NCI-H187 (cell line): ENCODE results near the gene NDUFAB1.
"Not testable (repeated sequence)": the region's sequence is repeated elsewhere in the genome, so short reads cannot be mapped to it uniquely, and the experiment has no call there.

Experiments
- DNase-seq, 2 experiments: peaks; one replicate each; lab custom pipeline; 2025; lab: John Stamatoyannopoulos, UW

NDUFAB1 gene

DNA sequence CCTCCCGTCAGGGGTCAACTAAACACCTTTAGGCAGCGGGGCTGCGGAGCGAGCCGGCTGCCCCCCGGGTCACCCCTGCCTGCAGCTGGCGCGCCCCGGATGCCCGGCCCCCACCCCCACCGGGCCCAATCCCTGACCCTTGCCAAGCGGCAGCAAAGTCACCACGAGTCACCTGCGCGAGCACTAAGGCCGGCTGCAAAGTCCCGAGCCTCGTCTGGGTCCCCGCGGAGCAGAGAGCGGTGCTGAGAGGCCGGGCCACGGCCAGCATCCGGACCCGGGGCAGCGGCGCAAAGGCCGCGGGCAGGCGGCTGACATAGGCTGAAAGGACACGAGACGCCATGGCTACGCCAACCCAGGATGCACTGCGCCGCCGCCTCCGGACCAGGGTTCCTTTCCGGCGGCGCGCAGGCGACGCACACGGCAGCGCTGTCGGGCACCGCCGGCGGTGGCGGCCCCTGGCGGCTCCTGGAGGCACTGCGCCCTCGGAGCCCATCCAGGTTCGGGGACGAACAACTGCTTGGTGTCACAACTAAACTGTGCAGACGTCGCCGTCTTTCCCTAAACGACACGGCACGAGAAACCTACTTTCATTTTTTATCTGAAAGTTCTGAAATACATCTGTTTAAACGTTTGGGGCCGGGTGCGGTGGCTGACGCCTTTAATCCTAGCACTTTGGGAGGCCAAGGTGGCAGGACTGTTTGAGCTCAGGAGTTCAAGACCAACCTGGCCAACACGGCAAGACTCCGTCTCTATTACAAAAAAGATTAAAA is at the start of gene NDUFAB1:
TSS of gene NDUFAB1 (minus strand) at position 366 of the 770 bp plus-strand sequence. CDS start at position 340, 26 bp downstream.
- DNase-seq: peak; percentile 41 to 73

DNA sequence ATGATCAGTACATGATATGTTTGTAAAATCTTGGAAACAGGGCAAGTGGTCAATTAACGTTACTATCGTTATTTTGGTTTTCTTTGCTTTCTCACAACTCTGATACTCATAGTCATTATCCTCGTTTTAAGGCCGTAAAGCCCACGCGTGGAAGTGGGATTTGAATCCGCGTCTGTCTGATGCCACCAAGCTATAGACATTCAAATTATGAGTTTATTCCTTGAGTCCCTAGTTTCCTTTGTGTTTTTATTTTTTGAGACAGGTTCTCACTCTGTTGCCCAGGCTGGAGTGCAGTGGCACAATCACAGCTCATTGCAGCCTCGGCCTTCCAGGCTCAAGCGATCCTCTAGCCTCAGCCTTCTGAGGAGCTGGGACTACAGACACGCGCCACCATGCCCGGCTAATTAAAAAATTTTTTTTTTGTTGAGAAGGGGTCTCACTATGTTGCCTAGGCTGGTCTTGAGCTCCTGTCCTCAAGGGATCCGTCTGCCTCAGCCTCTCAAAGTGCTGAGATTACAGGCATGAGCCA is 46.2 kb upstream of the NDUFAB1 start:
- DNase-seq: no peak

DNA sequence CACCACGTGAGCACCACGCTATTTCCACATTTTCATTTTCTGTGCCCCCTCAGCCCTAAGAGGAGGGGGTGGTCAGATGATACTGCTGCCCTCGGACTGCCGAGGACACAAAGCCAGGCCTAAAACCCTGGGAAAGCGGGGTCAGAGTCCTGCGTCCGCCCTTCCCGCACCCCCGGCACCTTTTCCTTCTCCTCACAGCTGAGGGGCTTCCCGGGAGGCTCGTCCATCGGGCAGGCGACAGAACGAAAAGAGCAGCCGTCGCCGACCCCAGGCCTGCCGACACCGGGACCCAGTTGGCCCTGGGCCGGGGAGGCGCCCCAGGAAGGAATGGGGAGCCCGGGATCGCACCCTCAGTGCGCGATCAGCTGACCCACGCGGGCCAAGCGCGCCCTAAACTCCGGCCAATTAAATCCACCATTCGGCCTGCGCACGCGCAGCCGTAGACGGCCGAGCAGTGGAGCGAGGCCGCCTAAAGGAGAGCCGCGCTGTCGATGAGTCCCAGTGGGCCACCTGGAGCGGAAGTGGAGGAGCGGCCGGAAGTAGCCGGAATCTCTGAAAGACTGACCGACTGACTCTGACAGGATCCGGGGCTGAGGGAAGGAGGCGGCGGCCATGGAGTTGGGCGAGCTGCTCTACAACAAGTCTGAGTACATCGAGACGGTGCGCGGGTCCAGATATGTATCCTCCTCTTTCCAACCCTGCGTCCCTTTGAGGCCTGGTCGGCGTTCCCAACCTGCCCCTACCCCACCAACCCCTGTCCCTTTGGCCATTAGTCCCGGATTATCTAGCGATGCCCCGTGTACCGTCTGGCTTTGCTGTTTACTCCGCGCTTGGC is 45.0 kb upstream of the NDUFAB1 start, which contains the start of the genes DCTN5 and PALB2:
TSS of gene DCTN5 (plus strand) at position 536 of the 835 bp plus-strand sequence. CDS start at position 613, 77 bp downstream.
TSS of gene PALB2 (minus strand) at position 380 of the 835 bp plus-strand sequence. CDS start at position 227, 153 bp downstream.
- DNase-seq: peak; percentile 65 to 81

DNA sequence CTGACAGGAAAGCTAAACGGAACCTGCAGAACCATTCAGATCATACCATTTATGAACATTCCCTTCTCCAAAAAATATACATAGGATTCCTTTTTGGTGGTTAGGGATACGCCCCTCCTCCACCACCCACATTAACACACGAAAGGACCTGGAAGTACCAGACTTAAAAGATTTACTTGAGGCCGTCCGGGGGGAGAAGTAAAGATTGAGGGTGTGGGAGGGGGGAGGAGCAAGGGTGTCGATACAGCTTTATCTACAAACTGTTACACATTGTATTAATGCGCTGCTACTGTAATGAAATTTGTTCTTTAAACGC is 44.5 kb upstream of the NDUFAB1 start:
- DNase-seq: no peak

DNA sequence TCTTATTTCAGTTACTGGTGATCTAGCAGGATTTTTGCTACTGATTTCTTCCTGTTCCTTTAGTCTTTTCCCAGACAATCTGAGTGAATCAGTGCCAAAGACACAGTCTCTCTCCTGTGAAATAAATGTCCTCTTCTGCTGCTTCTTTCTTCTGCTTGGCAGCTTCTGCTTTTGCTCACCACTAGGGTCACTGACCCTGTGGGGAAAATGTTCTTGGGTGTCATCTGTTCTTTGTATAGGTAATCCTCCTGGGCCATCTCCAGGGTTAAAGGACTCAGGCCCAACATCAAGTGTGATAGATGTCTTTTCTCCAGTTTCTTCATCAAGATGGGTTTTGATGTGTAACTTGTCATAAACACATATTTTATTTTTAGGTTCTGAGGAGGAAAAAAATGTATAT is 39.8 kb upstream of the NDUFAB1 start:
- no peak for DNase-seq

DNA sequence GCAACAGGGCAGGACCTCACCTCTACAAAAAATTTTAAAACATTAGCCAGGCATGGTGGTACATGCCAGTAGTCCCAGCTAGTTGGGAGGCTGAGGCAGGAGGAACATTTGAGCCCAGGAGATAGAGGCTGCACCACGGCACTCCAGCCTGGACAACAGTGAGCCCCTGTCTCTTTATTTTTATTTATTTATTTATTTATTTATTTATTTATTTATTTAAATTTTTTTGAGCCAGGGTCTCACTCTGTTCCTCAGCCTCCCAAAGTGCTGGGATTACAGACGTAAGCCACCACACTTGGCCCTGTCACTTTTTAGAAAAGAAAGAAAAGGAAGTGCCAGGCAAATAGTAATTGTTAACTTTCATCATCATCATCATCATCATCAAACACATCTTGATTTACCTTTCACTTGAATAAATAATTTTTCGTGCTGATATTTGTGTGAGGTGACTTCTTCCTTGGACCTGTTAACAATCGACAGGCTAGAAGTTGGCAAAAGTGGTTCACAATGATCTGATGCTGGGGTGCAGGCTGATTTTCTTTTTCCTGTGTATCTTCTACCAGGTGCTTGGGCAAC is 38.4 kb upstream of the NDUFAB1 start:
- no peak for DNase-seq

DNA sequence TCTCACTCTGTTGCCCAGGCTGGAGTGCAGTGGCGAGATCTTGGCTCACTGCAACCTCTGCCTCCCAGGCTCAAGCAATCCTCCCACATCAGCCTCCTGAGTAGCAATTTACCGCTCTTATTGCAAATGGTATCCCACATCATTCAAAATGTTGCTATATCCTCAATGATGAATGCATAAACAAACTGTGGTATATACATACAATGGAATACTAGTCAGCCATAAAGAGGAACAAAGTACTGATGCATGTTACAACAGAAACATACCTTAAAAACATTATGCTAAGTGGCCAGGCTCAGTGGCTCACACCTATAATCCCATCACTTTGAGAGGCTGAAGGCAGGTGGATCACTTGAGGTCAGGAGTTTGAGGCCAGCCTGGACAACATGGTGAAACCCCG is 35.8 kb upstream of the NDUFAB1 start:
- DNase-seq: not testable (repeated sequence)

DNA sequence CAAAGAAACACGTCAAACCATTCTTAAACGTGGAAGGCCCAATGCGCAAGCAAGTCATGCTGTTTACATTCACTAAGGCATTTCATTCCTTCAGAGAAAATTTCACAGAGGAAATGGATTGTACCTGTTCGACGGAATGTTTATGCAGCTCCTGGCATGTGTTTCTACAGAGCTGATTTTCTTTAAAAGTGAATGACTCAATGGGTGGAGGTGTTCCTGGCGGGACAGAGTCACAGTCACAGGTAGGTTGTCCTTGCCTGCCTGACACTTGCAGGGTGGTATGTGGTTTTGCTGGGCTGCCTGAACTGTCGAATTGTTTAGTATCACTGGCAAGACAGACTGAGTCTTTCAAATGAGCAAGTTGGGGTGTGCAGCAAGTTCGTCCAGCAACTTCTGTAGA is 33.4 kb upstream of the NDUFAB1 start:
- DNase-seq: no peak

DNA sequence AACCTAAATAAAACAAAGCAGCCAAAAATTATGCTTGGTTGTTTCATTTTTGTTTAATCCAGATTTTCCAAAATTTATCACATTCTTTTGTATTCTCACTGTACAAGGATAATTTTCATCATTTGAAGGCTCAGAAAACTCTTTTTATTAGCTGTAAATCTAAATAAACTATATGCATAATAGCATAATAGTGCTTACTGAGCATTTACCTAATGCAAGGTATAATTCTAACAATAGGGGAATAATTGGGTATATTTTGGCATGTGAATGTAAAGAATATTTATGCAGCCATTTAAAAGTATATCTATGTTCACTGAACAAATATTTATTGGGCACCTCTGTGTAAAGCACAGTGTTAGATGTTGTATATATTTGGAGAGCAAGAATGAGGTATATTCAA is 28.0 kb upstream of the NDUFAB1 start:
- DNase-seq: no peak

DNA sequence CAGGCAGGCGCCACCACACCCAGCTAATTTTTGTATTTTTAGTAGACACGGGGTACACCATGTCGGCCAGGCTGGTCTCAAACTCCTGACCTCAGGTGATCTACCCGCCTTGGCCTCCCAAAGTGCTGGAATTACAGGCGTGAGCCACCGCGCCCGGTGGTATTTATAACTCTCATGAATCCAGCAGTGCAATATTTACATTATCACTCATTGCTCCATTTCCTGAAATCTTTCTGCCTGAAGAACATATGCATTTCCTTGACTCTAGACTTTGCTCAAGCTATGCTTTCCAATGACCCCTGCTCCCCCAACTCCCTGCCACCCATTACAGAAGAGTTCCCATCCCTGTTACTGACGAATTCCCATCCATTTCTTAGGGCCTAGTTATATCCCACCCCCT is 19.7 kb upstream of the NDUFAB1 start:
- DNase-seq: no peak

DNA sequence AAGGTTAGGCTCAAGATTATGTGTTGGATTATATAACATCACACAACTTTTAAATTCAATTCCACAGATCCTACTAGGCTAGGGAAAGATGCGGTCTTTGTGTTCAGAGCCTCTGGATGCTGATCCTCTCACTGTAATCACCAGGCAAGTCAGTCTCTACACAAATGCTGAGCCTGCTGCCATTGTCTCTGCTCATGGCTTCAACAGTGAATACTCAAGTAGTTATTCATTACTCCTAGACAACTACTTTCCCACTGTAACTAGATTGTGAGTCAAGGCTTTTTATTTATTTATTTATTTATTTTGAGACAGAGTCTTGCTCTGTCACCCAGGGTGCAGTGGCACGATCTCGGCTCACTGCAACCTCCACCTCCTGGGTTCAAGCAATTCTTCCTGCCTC is 15.8 kb upstream of the NDUFAB1 start:
- DNase-seq: no peak

DNA sequence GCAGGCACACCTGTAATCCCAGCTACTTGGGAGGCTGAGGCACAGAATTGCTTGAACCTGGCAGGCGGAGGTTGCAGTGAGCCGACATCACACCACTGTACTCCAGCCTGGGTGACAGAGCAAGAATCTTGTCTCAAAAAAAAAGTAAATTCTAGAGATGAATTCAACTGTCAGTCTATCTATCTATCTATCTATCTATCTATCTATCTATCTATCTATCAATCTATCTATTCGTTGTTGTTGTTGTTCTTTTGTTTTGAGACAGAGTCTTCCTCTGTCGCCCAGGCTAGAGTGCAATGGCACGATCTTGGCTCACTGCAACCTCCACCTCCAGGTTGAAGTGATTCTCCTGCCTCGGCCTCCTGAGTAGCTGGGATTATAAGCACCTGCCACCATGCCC is 14.8 kb upstream of the NDUFAB1 start:
- not testable (repeated sequence) for DNase-seq

DNA sequence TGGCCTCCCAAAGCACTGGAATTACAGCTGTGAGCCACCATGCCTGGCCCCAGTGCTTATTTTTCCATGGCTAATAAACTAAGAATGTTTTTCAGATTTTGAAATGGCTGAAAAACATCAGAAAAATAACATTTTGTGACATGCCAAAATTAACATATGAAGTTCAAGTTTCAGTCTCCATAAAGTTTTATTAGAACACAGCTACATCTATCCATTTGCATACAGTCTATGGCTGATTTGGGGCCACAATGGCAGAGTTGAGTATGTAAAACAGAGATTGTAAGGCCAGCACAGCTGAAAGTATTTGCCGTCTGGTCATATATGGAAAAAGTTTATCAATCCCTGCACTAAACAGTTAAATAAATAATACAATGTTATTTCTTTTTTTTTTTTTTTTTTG is 13.8 kb upstream of the NDUFAB1 start:
- no peak for DNase-seq

DNA sequence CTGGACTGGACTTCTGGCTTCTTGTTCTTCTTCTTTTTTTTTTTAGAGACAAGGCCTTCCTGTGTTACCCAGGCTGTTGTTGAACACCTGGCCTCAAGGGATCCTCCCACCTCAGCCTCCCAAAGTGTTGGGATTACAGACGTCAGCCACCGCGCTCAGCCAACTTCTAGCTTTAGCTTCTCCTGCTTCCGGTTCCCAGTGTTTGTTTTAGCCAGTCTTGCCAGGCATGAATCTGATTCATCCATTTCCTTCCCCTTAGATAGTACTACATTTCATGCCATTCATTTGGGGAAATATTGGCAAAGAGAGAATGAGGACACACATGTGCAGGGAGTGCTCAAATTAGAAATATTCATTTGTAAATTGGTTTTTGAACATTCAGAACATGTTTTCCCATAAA is 12.1 kb upstream of the NDUFAB1 start:
- no peak for DNase-seq

DNA sequence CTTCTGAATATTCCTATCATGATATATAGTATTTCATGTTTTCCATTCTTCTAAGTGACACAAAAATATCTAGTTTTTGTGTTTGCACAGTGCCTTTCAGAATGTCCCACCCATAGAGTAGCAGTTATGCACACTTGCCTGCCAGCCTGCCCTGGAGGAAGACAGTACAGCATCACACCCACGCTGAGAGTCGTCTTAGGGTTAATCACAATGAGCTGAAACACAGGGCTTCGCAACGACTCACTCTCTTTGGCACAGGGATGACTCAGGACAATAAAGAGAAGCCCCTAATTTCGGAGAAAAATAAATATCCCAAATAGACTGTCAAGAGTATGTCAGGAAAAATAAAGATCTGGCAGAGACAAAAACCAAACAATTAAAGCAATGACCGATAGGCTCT is 11.6 kb upstream of the NDUFAB1 start:
- DNase-seq: no peak

DNA sequence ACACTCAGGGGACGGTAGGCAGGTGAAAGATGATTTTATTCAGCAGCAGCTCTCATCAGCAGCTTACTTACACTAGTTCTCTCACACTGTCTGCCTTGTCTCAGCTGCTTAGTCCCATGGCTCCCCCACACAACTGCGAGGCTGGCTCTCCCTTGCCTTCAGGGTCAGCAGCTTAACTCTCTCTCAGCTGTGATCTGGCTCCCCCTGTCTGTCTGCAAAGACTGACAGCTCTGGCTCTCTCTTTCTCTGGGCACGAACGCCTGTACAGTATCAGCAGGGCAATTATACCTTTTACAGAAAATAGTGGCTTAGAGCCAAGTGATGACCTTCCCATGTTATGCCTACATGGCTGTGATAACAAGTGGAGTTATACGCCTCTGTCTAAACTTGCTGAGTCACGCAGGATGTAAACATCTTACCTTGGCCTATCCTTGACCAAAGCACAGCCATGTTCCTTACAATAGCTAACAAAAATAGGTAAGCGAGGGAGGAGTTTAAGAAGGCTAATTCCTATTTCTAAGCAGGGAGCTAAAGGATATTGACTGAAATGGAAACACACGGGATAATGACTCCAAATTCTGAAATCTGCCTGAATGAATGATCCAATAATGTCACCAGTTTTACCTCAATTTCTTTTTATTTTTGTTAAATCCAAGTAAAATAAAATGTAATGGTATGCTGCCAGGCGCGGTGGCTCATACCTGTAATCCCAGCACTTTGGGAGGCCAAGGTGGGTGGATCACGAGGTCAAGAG is 1.1 kb upstream of the NDUFAB1 start:
- DNase-seq: no peak

DNA sequence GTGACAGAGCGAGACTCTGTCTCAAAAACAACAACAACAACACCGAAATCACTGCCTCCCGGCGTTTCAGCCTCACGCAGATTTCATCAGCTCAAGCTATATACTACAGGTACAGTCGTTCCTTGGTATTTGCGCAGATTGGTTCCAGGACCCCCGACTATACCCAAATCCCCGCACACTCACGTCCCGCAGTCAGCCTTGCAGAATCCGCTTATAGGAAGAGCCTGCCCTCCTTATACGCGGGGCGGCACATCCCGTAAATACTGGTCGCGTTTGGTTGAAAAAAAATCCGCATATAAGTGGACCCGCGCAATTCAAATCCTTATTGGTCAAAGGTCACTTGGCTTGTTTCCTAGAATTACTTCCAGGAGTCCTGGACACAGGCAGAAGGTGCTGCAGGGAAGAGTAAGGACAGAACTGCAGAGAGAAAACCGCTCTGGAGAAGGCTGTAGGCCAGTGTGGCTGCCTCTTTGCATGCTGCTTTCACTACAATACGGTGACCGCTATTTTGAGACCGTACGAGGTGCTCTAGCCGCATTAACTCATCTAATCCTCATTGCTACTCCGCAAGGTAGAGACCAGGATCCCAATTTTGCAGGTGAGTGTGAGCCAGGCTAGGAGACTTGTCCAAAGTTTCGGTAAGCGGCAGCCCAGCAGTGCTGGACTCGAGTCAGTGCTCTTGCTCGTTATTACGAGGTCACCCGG is 718 bp downstream of the NDUFAB1 start:
- no peak for DNase-seq

DNA sequence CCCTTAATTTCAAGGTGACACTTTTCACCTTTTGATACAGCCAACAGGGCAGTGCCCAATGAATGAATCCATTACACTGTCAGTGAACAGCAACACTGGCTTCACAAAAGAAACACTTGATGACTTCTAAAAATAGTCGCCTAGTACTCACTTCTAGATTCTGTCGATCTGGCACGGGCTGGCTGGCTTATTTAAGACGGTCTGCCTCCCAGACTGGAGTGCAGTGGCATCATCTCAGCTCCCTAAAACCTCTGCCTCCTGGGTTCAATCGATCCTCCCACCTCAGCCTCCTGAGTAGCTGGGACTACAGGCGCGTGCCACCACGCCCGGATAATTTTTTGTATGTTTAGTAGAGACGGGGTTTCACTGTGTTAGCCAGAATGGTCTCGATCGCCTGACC is 1.9 kb downstream of the NDUFAB1 start:
- DNase-seq: no peak

DNA sequence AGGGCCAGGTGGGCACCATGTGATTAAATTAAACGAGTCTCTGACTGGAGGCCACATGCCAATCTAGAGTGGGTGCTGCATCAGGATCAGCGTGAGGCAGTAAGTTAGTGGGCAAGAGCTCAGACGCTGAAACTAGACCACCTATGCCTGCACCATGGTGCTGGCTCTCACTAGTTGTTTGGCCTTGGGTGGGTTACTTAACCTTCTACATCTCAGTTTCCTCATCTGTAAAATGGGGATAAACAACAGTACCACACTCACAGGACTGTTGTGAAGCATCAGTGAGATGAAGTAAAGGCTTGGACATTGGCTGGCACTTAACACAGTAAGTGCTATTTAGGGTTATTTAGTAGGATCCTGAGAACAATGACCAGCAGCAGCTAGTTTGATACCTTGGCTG is 5.9 kb downstream of the NDUFAB1 start:
- no peak for DNase-seq

DNA sequence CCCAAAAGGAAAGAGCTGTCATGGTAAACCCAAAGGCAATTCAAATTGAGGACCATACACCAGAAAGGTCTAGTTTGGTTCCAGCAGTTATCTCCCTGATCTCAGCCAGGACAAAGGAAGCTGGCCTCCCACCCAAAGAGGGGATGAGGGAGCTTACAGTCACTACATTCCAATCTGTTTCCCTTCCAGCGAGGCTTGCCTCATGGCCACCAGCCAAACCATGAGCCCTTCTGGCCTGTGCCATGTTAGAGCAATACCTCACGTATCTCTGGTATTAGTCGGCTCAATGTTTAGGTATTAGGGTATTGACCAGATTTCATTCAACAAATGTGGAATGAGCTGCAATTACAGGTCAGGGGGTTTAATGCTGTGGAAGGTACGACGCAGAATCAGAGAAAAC is 8.4 kb downstream of the NDUFAB1 start:
- no peak for DNase-seq
